Natural killer cell (primary cell): ENCODE results near the gene LIMK2. TPM values are rescaled to one million over a fixed set of nuclear protein-coding genes. Genes with fewer than 3 reads are reported as not detected.
A peak's percentile ranks its signal among the peaks of the same experiment; 100 is the strongest.
"Not testable (repeated sequence)": the region's sequence is repeated elsewhere in the genome, so short reads cannot be mapped to it uniquely, and the experiment has no call there.

Source experiments
- ATAC-seq, 3 donors: fragments of 150-1000 bp in 2 of 3; fragments of 200-7000 bp in 1 of 3; cut with Tn5 transposase; 1 replicate in 1 of 3; 2 replicates in 2 of 3; pipeline ENCODE4 v1.10.0; 2021; ENCODE audit warnings: mild to moderate bottlenecking in 2 of 3, moderate library complexity in 2 of 3
- DNase-seq, 2 donors: peaks; one replicate each; pipeline versions ENCODE4 v3.0.0 to v3.0.0-alpha.2; 2013 to 2021; ENCODE audit warnings: mixed read lengths in 1 of 2
- H3K27ac ChIP-seq: one replicate; pipeline ENCODE4 v1.5.1; 2013; ENCODE audit warnings: mild to moderate bottlenecking, low read length
- H3K27me3 ChIP-seq: one replicate; pipeline ENCODE4 v1.6.1; 2013; ENCODE audit warnings: low read length; ENCODE audit not compliant: control insufficient read depth, insufficient read depth
- H3K36me3 ChIP-seq: one replicate; pipeline ENCODE4 v1.6.1; 2013; ENCODE audit warnings: low read length; ENCODE audit not compliant: control insufficient read depth, insufficient read depth
- H3K4me1 ChIP-seq: one replicate; pipeline ENCODE4 v1.6.1; 2013; ENCODE audit warnings: low read length; ENCODE audit not compliant: control insufficient read depth, insufficient read depth
- H3K4me3 ChIP-seq: one replicate; pipeline ENCODE4 v1.5.1; 2013; ENCODE audit warnings: low read length
- H3K9me3 ChIP-seq: one replicate; pipeline ENCODE4 v1.6.1; 2013; ENCODE audit warnings: low read length; ENCODE audit not compliant: control insufficient read depth, insufficient read depth
- H3K27ac Mint-ChIP-seq, 2 donors: one replicate each; pipeline ENCODE4 v1.8.0; 2022; ENCODE audit warnings: mild to moderate bottlenecking in 2 of 2, mixed read lengths in 2 of 2, moderate library complexity in 1 of 2
- H3K27me3 Mint-ChIP-seq, 2 donors: one replicate each; pipeline ENCODE4 v1.8.0; 2022; ENCODE audit warnings: low read depth in 2 of 2, mixed read lengths in 2 of 2
- H3K36me3 Mint-ChIP-seq: one replicate; pipeline ENCODE4 v1.8.0; 2022; ENCODE audit warnings: mixed read lengths
- H3K4me1 Mint-ChIP-seq, 2 donors: one replicate each; pipeline ENCODE4 v1.8.0; 2022; ENCODE audit warnings: mixed read lengths in 2 of 2
- H3K4me3 Mint-ChIP-seq: one replicate; pipeline ENCODE4 v1.8.0; 2022; ENCODE audit warnings: mild to moderate bottlenecking, moderate library complexity, mixed read lengths
- H3K9me3 Mint-ChIP-seq, 2 donors: one replicate each; pipeline ENCODE4 v1.8.0; 2022; ENCODE audit warnings: mixed read lengths in 2 of 2
- WGBS: methylation state at CpG from one replicate; pipeline ENCODE4 v1.1.7; 2013; ENCODE audit warnings: missing lambda C conversion rate; ENCODE audit not compliant: insufficient coverage; 5-methylcytosine and 5-hydroxymethylcytosine counted together
- intact Hi-C: fragments of 100-400 bp; cut with micrococcal nuclease; formaldehyde crosslinking; loops from one replicate; pipeline ENCODE4 v1.14.2; 2022
- total RNA-seq, 4 donors: library from RNA; stranded (reverse); fragments of 120-200 nt in 1 of 4; gene quantifications; one replicate each; pipeline versions ENCODE4 v1.2.3 to v1.2.4, GENCODE V29; 2013 to 2022
- TF ChIP-seq, protein P1 (sequence below): fragments of 200-600 bp; IDR thresholded peaks from one replicate; pipeline ENCODE4 v1.8.0; 2022; ENCODE audit warnings: antibody characterized with exemption

LIMK2 gene
- total RNA-seq, 3 donors from 2014 or later (not counting 1 experiment from before 2014, with no cell fraction given) = 17.2 to 28.6 (median 19.1) TPM

DNA sequence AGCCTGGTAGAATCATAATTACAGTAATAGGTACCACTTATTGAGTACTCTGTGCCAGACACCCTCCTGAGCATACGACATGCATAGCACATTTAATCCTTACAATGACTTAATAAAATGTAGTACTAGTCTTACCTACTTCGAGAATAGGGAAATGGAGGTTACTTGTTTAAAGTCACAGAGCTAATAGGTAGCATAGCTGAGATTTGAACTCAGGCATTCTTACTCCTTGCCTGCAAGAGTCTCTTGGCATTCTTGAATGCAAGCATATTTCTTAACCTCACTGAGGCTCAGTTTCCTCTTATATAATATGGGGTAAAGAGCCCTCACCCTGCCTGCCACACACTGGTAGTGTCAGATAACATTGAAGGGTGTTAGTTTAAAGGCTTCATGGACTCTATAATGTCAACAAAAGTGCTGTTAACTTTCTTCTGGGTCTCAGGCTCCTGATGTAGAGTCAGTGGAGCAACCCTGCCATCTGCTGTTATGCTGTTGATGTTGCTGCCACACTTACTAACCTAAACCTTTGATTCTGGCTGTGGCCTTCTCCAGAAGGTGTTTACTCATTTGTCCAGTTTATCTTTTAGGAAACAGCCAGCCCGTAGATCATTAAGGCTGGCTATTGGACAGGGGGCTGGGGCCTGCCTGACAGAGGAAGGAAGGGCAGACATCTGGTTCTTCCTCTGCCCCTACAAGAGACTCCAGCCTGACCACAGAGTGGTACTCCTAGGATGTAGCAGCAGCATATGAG lies 18.9 kb downstream of the LIMK2 start:
- Mint-ChIP-seq H3K36me3 (no peaks in the 10 kb centered on the region), H3K4me1 (peaks cover 32 to 44% of the 10 kb centered on the region in 2 donors), H3K4me3 (peak overlapping the region; percentile 32), H3K27me3 (no peaks in the 10 kb centered on the region), H3K9me3 (no peaks in the 10 kb centered on the region), H3K27ac (peak overlapping the region; percentile 85 to 87)
- Histone ChIP-seq H3K9me3 (no peaks in the 10 kb centered on the region), H3K4me3 (no peak overlapping the region), H3K27ac (peak overlapping the region; percentile 83), H3K36me3 (peaks cover 3% of the 10 kb centered on the region), H3K27me3 (no peaks in the 10 kb centered on the region), H3K4me1 (peaks cover 33% of the 10 kb centered on the region)
- 42% methylated on average over 2 of the region's 3 CpGs for WGBS
- TF ChIP-seq, protein P1, sequence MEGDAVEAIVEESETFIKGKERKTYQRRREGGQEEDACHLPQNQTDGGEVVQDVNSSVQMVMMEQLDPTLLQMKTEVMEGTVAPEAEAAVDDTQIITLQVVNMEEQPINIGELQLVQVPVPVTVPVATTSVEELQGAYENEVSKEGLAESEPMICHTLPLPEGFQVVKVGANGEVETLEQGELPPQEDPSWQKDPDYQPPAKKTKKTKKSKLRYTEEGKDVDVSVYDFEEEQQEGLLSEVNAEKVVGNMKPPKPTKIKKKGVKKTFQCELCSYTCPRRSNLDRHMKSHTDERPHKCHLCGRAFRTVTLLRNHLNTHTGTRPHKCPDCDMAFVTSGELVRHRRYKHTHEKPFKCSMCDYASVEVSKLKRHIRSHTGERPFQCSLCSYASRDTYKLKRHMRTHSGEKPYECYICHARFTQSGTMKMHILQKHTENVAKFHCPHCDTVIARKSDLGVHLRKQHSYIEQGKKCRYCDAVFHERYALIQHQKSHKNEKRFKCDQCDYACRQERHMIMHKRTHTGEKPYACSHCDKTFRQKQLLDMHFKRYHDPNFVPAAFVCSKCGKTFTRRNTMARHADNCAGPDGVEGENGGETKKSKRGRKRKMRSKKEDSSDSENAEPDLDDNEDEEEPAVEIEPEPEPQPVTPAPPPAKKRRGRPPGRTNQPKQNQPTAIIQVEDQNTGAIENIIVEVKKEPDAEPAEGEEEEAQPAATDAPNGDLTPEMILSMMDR = peak; percentile 74
- intact Hi-C loops = loop anchor here (1.0 to 5.0 kb wide), 7 partner anchors 19 to 597 kb away; partner anchors contain the start of genes LIMK2, RNF185 and SELENOM
- DNase-seq = peak; percentile 45 to 84
- ATAC-seq = peak; percentile 84 to 86 (median 84)

GRCh38 chr22:31233001-31233400 lies 20.9 kb downstream of the LIMK2 start:
- no CpG with 5 or more reads among the region's 3 CpGs for WGBS
- TF ChIP-seq, protein P1 = no peak
- intact Hi-C loops = loop anchor here (5.0 kb wide), 1 partner anchor 286 kb away; no protein-coding TSS in a partner anchor
- H3K36me3 ChIP-seq = no peaks in the 10 kb centered on the region
- H3K4me1 Mint-ChIP-seq = peaks cover 32 to 44% of the 10 kb centered on the region in 2 donors
- H3K36me3 Mint-ChIP-seq = no peaks in the 10 kb centered on the region
- H3K27ac ChIP-seq = no peak overlapping the region
- peak overlapping the region in 1 of 2 donors; percentile 35 for H3K27ac Mint-ChIP-seq
- DNase-seq (no peak), ATAC-seq (no peak)
- no peaks in the 10 kb centered on the region for H3K9me3 ChIP-seq
- no peaks in the 10 kb centered on the region for H3K27me3 ChIP-seq
- no peaks in the 10 kb centered on the region for H3K27me3 Mint-ChIP-seq
- H3K4me1 ChIP-seq = peaks cover 33% of the 10 kb centered on the region
- H3K4me3 ChIP-seq = no peak overlapping the region
- H3K4me3 Mint-ChIP-seq = no peak overlapping the region
- no peaks in the 10 kb centered on the region for H3K9me3 Mint-ChIP-seq

- 57% methylated on average over 3 of the region's 3 CpGs for WGBS
- Histone ChIP-seq H3K36me3 (no peaks in the 10 kb centered on the region), H3K4me3 (no peak overlapping the region), H3K9me3 (no peaks in the 10 kb centered on the region), H3K27ac (no peak overlapping the region), H3K4me1 (peaks cover 26% of the 10 kb centered on the region), H3K27me3 (no peaks in the 10 kb centered on the region)
- no peaks in the 10 kb centered on the region for H3K27me3 Mint-ChIP-seq
- ATAC-seq (no peak), DNase-seq (no peak)
- peak overlapping the region; percentile 7 to 34 for H3K27ac Mint-ChIP-seq
- intact Hi-C loops = no loop called here
- TF ChIP-seq, protein P1 = no peak
- H3K36me3 Mint-ChIP-seq = no peaks in the 10 kb centered on the region
- no peaks in the 10 kb centered on the region for H3K9me3 Mint-ChIP-seq
- peaks cover 25 to 47% of the 10 kb centered on the region in 2 donors for H3K4me1 Mint-ChIP-seq
- H3K4me3 Mint-ChIP-seq = no peak overlapping the region
Measured at GRCh38 chr22:31235081-31235480, 23.0 kb downstream of the LIMK2 start.

GRCh38 chr22:31236044-31236443 lies 23.9 kb downstream of the LIMK2 start:
- peaks cover 18% of the 10 kb centered on the region for H3K4me1 ChIP-seq
- H3K36me3 Mint-ChIP-seq, H3K4me3 ChIP-seq, H3K27ac ChIP-seq, H3K27me3 Mint-ChIP-seq, H3K4me3 Mint-ChIP-seq, H3K9me3 Mint-ChIP-seq, ATAC-seq, DNase-seq, H3K36me3 ChIP-seq, intact Hi-C loops, H3K27me3 ChIP-seq, H3K27ac Mint-ChIP-seq, H3K9me3 ChIP-seq: not testable (repeated sequence)
- whole genome bisulfite sequencing = 99% methylated on average over 4 of the region's 4 CpGs
- H3K4me1 Mint-ChIP-seq = peaks cover 17 to 38% of the 10 kb centered on the region in 2 donors
